Spleen (tissue), 11 donors: Measurements from ENCODE around the gene AADACL2. TPM values are rescaled to one million over a fixed set of nuclear protein-coding genes. Genes with fewer than 3 reads are reported as not detected.

Experiments used
- DNase-seq: peaks from one replicate; pipeline ENCODE4 v3.0.0-alpha.2; 2020
- H3K27ac ChIP-seq, 8 donors: fragments of 200-600 bp; sonication (generic) in 7 of 8; 1 replicate in 4 of 8; 2 replicates in 4 of 8; pipeline versions ENCODE4 v1.5.0 to v1.8.0; 2016 to 2021; ENCODE audit warnings: inconsistent platforms in 4 of 8, mild to moderate bottlenecking in 4 of 8, moderate library complexity in 1 of 8
- H3K27me3 ChIP-seq, 7 donors: fragments of 200-600 bp; sonication (generic) in 6 of 7; replicated peaks in 1 of 7; 1 replicate in 4 of 7; 2 replicates in 3 of 7; pipeline versions ENCODE4 v1.5.0 to v1.8.0; 2016 to 2021; ENCODE audit warnings: inconsistent platforms in 3 of 7, mild to moderate bottlenecking in 1 of 7
- H3K36me3 ChIP-seq, 6 donors: fragments of 200-600 bp; sonication (generic) in 5 of 6; 1 replicate in 4 of 6; 2 replicates in 2 of 6; pipeline versions ENCODE4 v1.5.0 to v1.8.0; 2016 to 2021; ENCODE audit warnings: inconsistent platforms in 2 of 6
- H3K4me1 ChIP-seq, 6 donors: fragments of 200-600 bp; sonication (generic) in 5 of 6; 1 replicate in 3 of 6; 2 replicates in 3 of 6; pipeline versions ENCODE4 v1.5.0 to v1.8.0; 2016 to 2021; ENCODE audit warnings: inconsistent platforms in 3 of 6
- H3K4me3 ChIP-seq, 8 donors: fragments of 200-600 bp; sonication (generic) in 7 of 8; 1 replicate in 4 of 8; 2 replicates in 4 of 8; pipeline versions ENCODE4 v1.5.0 to v1.8.0; 2016 to 2021; ENCODE audit warnings: inconsistent platforms in 4 of 8, mild to moderate bottlenecking in 4 of 8, moderate library complexity in 2 of 8
- H3K9me3 ChIP-seq, 8 donors: fragments of 200-600 bp; sonication (generic) in 7 of 8; 1 replicate in 4 of 8; 2 replicates in 4 of 8; pipeline versions ENCODE4 v1.5.0 to v1.8.0; 2016 to 2021; ENCODE audit warnings: inconsistent platforms in 4 of 8
- CTCF ChIP-seq, 11 experiments: fragments of 200-600 bp in 7 of 11; fragments of 450-650 bp in 4 of 11; sonication (generic) in 4 of 11; IDR thresholded peaks in 8 of 11; conservative IDR thresholded peaks in 3 of 11; 1 replicate in 7 of 11; 2 replicates in 4 of 11; pipeline versions ENCODE4 v1.4.0 to v1.8.0; 2016 to 2021; ENCODE audit warnings: antibody characterized with exemption in 11 of 11, inconsistent platforms in 4 of 11, mild to moderate bottlenecking in 1 of 11
- POLR2A ChIP-seq, 3 donors: fragments of 450-650 bp; IDR thresholded peaks; one replicate each; pipeline ENCODE4 v1.5.1; 2017; ENCODE audit warnings: antibody characterized with exemption in 3 of 3, mild to moderate bottlenecking in 1 of 3
- POLR2AphosphoS5 ChIP-seq, 3 donors: sonication (generic); formaldehyde crosslinking; IDR thresholded peaks; one replicate each; pipeline ENCODE4 v1.5.1; 2017; ENCODE audit warnings: antibody characterized with exemption in 3 of 3
- WGBS, 5 donors: extraction: QIAGEN DNeasy Blood & Tissue Kit in 3 of 5; methylation state at CpG; one replicate each; pipeline versions ENCODE4 v1.1.5 to v1.1.7; 2013 to 2018; 5-methylcytosine and 5-hydroxymethylcytosine counted together
- intact Hi-C: fragments of 100-400 bp; cut with DNase I; formaldehyde crosslinking; loops from one replicate; pipeline ENCODE4 v1.15.0; 2023; ENCODE audit warnings: low total_unique reads
- polyA plus RNA-seq, 3 donors: library from polyadenylated mRNA; stranded (reverse); fragments of 200-250 nt; gene quantifications; one replicate each; pipeline ENCODE4 v1.2.1, GENCODE V29; 2013
- total RNA-seq, 7 donors: library from RNA; depleted of rRNA in 3 of 7; stranded (reverse); fragments of >200 nt in 3 of 7; fragmentation: NEBNext Ultra II Directional in 4 of 7; extraction: Animal tissue kit (Norgen Biotek cat#: 25700) in 4 of 7; gene quantifications; one replicate each; pipeline versions ENCODE4 v1.1.0 to v1.2.1, GENCODE V29; 2016 to 2021
- donor health status: healthy with polysubstance abuse.
- donor health status: DM: no; HTN: no; CAD: no; lungs with moderate emphysema.
- donor health status: DM: no; HTN: no; CAD: no.
- donor health status: Bipolar disorder and iron deficiency.
- donor health status: healthy.
- donor health status: DM: no; HTN: no; CAD: no.
- donor health status: DM: yes; HTN: yes; CAD: no.

The AADACL2 gene
- total and polyA plus RNA-seq, 10 donors, result not detected

- DNase-seq, result no peak
- Histone ChIP-seq H3K9me3 (no peaks in the 10 kb centered on the region), H3K27me3 (no peaks in the 10 kb centered on the region), H3K4me3 (no peak overlapping the region), H3K36me3 (no peaks in the 10 kb centered on the region), H3K27ac (no peak overlapping the region), H3K4me1 (no peaks in the 10 kb centered on the region)
- WGBS, 5 donors, result 60 to 94% (median 78%) methylated on average over 1 of the region's 1 CpG
- intact Hi-C loops, result no loop called here
- TF ChIP-seq CTCF (IDR thresholded peaks at IDR 0.05 in 8 of 11, conservative IDR thresholded peaks at IDR 0.05 in 3 of 11), result no peak
- no peak for TF ChIP-seq POLR2AphosphoS5 (IDR thresholded peaks at IDR 0.05)
- no peak for TF ChIP-seq POLR2A (IDR thresholded peaks at IDR 0.05)
These were observed 43.1 kb upstream of the AADACL2 start for GRCh38 chr3:151690645-151691044.

- DNase-seq, result no peak
- Histone ChIP-seq H3K9me3 (peaks cover 0 to 16% (median 11%) of the 10 kb centered on the region in 8 donors), H3K27ac (no peak overlapping the region), H3K4me1 (no peaks in the 10 kb centered on the region), H3K36me3 (no peaks in the 10 kb centered on the region), H3K27me3 (no peaks in the 10 kb centered on the region), H3K4me3 (no peak overlapping the region)
- intact Hi-C loops, result no loop called here
- WGBS, 5 donors, result 79 to 91% (median 86%) methylated on average over 5 of the region's 5 CpGs
- TF ChIP-seq CTCF (IDR thresholded peaks at IDR 0.05 in 8 of 11, conservative IDR thresholded peaks at IDR 0.05 in 3 of 11) (no peak), POLR2A (IDR thresholded peaks at IDR 0.05) (no peak), POLR2AphosphoS5 (IDR thresholded peaks at IDR 0.05) (no peak)
These were observed 36.2 kb upstream of the AADACL2 start for GRCh38 chr3:151697496-151697895.

- Histone ChIP-seq H3K4me1 (no peaks in the 10 kb centered on the region), H3K27ac (no peak overlapping the region), H3K27me3 (no peaks in the 10 kb centered on the region), H3K4me3 (no peak overlapping the region), H3K36me3 (no peaks in the 10 kb centered on the region), H3K9me3 (peaks cover 0 to 15% (median 6%) of the 10 kb centered on the region in 8 donors)
- no peak for DNase-seq
- no peak for TF ChIP-seq POLR2A (IDR thresholded peaks at IDR 0.05)
- no peak for TF ChIP-seq CTCF (IDR thresholded peaks at IDR 0.05 in 8 of 11, conservative IDR thresholded peaks at IDR 0.05 in 3 of 11)
- TF ChIP-seq POLR2AphosphoS5 (IDR thresholded peaks at IDR 0.05), result no peak
- intact Hi-C loops, result no loop called here
These were observed 26.5 kb upstream of the AADACL2 start for GRCh38 chr3:151707216-151707615.

GRCh38 chr3:151708868-151709267, 24.9 kb upstream of the AADACL2 start:
- Histone ChIP-seq H3K9me3 (peaks cover 0 to 24% (median 7%) of the 10 kb centered on the region in 8 donors), H3K27me3 (no peaks in the 10 kb centered on the region), H3K27ac (no peak overlapping the region), H3K4me3 (no peak overlapping the region), H3K36me3 (no peaks in the 10 kb centered on the region), H3K4me1 (no peaks in the 10 kb centered on the region)
- WGBS, 5 donors, result 74 to 84% (median 76%) methylated on average over 1 of the region's 1 CpG
- TF ChIP-seq CTCF (IDR thresholded peaks at IDR 0.05 in 8 of 11, conservative IDR thresholded peaks at IDR 0.05 in 3 of 11) (no peak), POLR2A (IDR thresholded peaks at IDR 0.05) (no peak)
- DNase-seq, result no peak
- intact Hi-C loops, result no loop called here
